H1 (cell line): ENCODE measurements around the gene RIC8A. TPM values are rescaled to one million over a fixed set of nuclear protein-coding genes. Genes with fewer than 3 reads are reported as not detected.
"Not testable (repeated sequence)": the region's sequence is repeated elsewhere in the genome, so short reads cannot be mapped to it uniquely, and the experiment has no call there.

ENCODE experiments used
- CTCF ChIA-PET: fragments of 300-600 bp; sonication (Branson Sonifier 250); formaldehyde crosslinking; loops from one replicate; lab custom pipeline; 2021; ENCODE audit not compliant: partially characterized antibody; lab: Charles Lee
- POLR2A ChIA-PET: fragments of 300-600 bp; sonication (Branson Sonifier 250); formaldehyde crosslinking; loops from one replicate; lab custom pipeline; 2021; ENCODE audit warnings: inconsistent platforms; ENCODE audit not compliant: partially characterized antibody; lab: Charles Lee
- DNase-seq, 2 experiments: peaks; one replicate each; pipeline versions ENCODE4 v3.0.0 to v3.0.0-alpha.2; 2010 to 2022; ENCODE audit warnings: low spot score in 2 of 2, low read depth in 1 of 2, mixed read lengths in 1 of 2
- FAIRE-seq: peaks from 2 replicates; lab custom pipeline; 2011; peaks lifted over from hg19 to GRCh38; lab: Jason Lieb, UNC
- H2AFZ ChIP-seq: 2 replicates; pipeline ENCODE4 v1.8.1; 2012; ENCODE audit warnings: low read length, inconsistent platforms
- H2AK5ac ChIP-seq: 2 replicates; pipeline ENCODE4 v1.6.1; 2013; ENCODE audit warnings: low read depth, low read length
- H2BK120ac ChIP-seq: replicated peaks from 2 replicates; pipeline ENCODE3; 2013; ENCODE audit warnings: low read depth, low read length, inconsistent platforms
- H2BK12ac ChIP-seq: 2 replicates; pipeline ENCODE4 v1.6.1; 2013; ENCODE audit warnings: low read depth, low read length
- H2BK15ac ChIP-seq: 2 replicates; pipeline ENCODE4 v1.6.1; 2013; ENCODE audit warnings: low read length
- H2BK20ac ChIP-seq: 2 replicates; pipeline ENCODE4 v1.6.1; 2013; ENCODE audit warnings: low read length
- H2BK5ac ChIP-seq: 2 replicates; pipeline ENCODE4 v1.6.1; 2013; ENCODE audit warnings: low read depth, low read length
- H3K14ac ChIP-seq: 2 replicates; pipeline ENCODE4 v1.6.1; 2013; ENCODE audit warnings: inconsistent platforms; ENCODE audit not compliant: insufficient read length
- H3K18ac ChIP-seq: 2 replicates; pipeline ENCODE4 v1.6.1; 2013; ENCODE audit warnings: low read length; ENCODE audit errors: extremely low read depth
- H3K23ac ChIP-seq: 2 replicates; pipeline ENCODE4 v1.6.1; 2013; ENCODE audit warnings: inconsistent platforms; ENCODE audit not compliant: insufficient read length
- H3K23me2 ChIP-seq: 2 replicates; pipeline ENCODE4 v1.6.1; 2013; ENCODE audit warnings: low read depth, low read length
- H3K27ac ChIP-seq: 2 replicates; pipeline ENCODE4 v1.6.1; 2011; ENCODE audit warnings: low read depth, low read length, inconsistent platforms
- H3K27me3 ChIP-seq, 4 experiments: replicated peaks in 1 of 4; 1 replicate in 1 of 4; 2 replicates in 3 of 4; pipeline versions ENCODE4 v1.6.1 to v1.8.1; 2011 to 2013; ENCODE audit warnings: low read length in 3 of 4, mild to moderate bottlenecking in 3 of 4, inconsistent platforms in 2 of 4, mixed read lengths in 2 of 4, moderate library complexity in 1 of 4; ENCODE audit not compliant: control insufficient read depth in 3 of 4, insufficient read depth in 3 of 4; ENCODE audit errors: extremely low read depth in 1 of 4
- H3K36me3 ChIP-seq, 4 experiments: 2 replicates each; pipeline versions ENCODE4 v1.6.1 to v1.8.1; 2011 to 2013; ENCODE audit warnings: mild to moderate bottlenecking in 4 of 4, low read length in 3 of 4, moderate library complexity in 2 of 4, control low read depth in 1 of 4, inconsistent platforms in 1 of 4; ENCODE audit not compliant: insufficient read depth in 4 of 4, control insufficient read depth in 2 of 4
- H3K4ac ChIP-seq: replicated peaks from 2 replicates; pipeline ENCODE3; 2013; ENCODE audit warnings: low read length, low read depth, mixed read lengths, inconsistent platforms; ENCODE audit not compliant: insufficient read length
- H3K4me1 ChIP-seq, 4 experiments: replicated peaks in 1 of 4; 1 replicate in 1 of 4; 2 replicates in 3 of 4; pipeline versions ENCODE4 v1.6.1 to v1.8.1; 2011 to 2013; ENCODE audit warnings: low read length in 3 of 4, inconsistent platforms in 2 of 4, mixed read lengths in 1 of 4; ENCODE audit not compliant: insufficient read depth in 4 of 4, control insufficient read depth in 3 of 4
- H3K4me2 ChIP-seq, 2 experiments: 2 replicates each; pipeline versions ENCODE4 v1.6.1 to v1.8.1; 2011 to 2013; ENCODE audit warnings: low read depth in 2 of 2, low read length in 2 of 2, control low read depth in 1 of 2, inconsistent platforms in 1 of 2, mild to moderate bottlenecking in 1 of 2; ENCODE audit not compliant: insufficient read depth in 1 of 2
- H3K4me3 ChIP-seq, 4 experiments: fragments of 200-600, 300-600 bp in 1 of 4; sonication (generic), shearing (Covaris generic), sonication (Bioruptor Twin) in 1 of 4; 2 replicates each; pipeline versions ENCODE4 v1.5.1 to v1.8.1; 2011 to 2016; ENCODE audit warnings: low read length in 4 of 4, low read depth in 3 of 4, control low read depth in 2 of 4, inconsistent platforms in 2 of 4, mild to moderate bottlenecking in 2 of 4, mixed read lengths in 1 of 4, moderate library complexity in 1 of 4; ENCODE audit not compliant: insufficient read depth in 2 of 4; ENCODE audit errors: extremely low read depth in 1 of 4
- H3K56ac ChIP-seq: replicated peaks from 2 replicates; pipeline ENCODE3; 2013; ENCODE audit warnings: low read depth, mild to moderate bottlenecking, mixed read lengths, low read length, inconsistent platforms; ENCODE audit not compliant: insufficient read length
- H3K79me1 ChIP-seq: 2 replicates; pipeline ENCODE4 v1.6.1; 2013; ENCODE audit warnings: low read depth, low read length, control low read depth
- H3K79me2 ChIP-seq, 2 experiments: 2 replicates each; pipeline versions ENCODE4 v1.6.1 to v1.8.1; 2012 to 2013; ENCODE audit warnings: low read length in 2 of 2, mild to moderate bottlenecking in 2 of 2, inconsistent platforms in 1 of 2; ENCODE audit not compliant: insufficient read depth in 2 of 2, control insufficient read depth in 1 of 2
- H3K9ac ChIP-seq, 4 experiments: replicated peaks in 1 of 4; 1 replicate in 1 of 4; 2 replicates in 3 of 4; pipeline versions ENCODE4 v1.6.1 to v1.8.1; 2011 to 2013; ENCODE audit warnings: low read depth in 3 of 4, low read length in 3 of 4, control low read depth in 2 of 4, mild to moderate bottlenecking in 2 of 4, moderate library complexity in 2 of 4, inconsistent platforms in 1 of 4; ENCODE audit errors: extremely low read depth in 1 of 4
- H3K9me3 ChIP-seq, 2 experiments: 2 replicates each; pipeline versions ENCODE4 v1.6.1 to v1.8.1; 2012 to 2013; ENCODE audit warnings: mild to moderate bottlenecking in 2 of 2, moderate library complexity in 2 of 2, control low read depth in 1 of 2, inconsistent platforms in 1 of 2, low read depth in 1 of 2, low read length in 1 of 2, mixed read lengths in 1 of 2; ENCODE audit not compliant: insufficient read depth in 2 of 2
- H4K20me1 ChIP-seq, 2 experiments: replicated peaks in 1 of 2; 2 replicates each; pipeline versions ENCODE3 to v1.8.1; 2011 to 2013; ENCODE audit warnings: inconsistent platforms in 2 of 2, low read length in 2 of 2, mild to moderate bottlenecking in 1 of 2; ENCODE audit not compliant: insufficient read depth in 2 of 2, control insufficient read depth in 1 of 2
- H4K5ac ChIP-seq: 2 replicates; pipeline ENCODE4 v1.6.1; 2013; ENCODE audit warnings: low read length, low read depth, mixed read lengths, inconsistent platforms; ENCODE audit not compliant: insufficient read length
- H4K8ac ChIP-seq: 2 replicates; pipeline ENCODE4 v1.8.0; 2013; ENCODE audit warnings: mild to moderate bottlenecking, moderate library complexity, low read length, inconsistent platforms; ENCODE audit not compliant: insufficient read depth; ENCODE audit errors: extremely low read depth
- H4K91ac ChIP-seq: replicated peaks from 2 replicates; pipeline ENCODE3; 2013; ENCODE audit warnings: low read length, mixed read lengths, inconsistent platforms; ENCODE audit not compliant: insufficient read length
- WGBS, 2 experiments: shearing (Covaris generic) in 1 of 2; methylation state at CpG; one replicate each; pipeline versions ENCODE4 v1.1.6 to v1.1.7; 2013 to 2015; ENCODE audit warnings: low lambda C conversion rate in 2 of 2, mixed read lengths in 2 of 2, inconsistent platforms in 1 of 2, low coverage in 1 of 2, missing lambda C conversion rate in 1 of 2; ENCODE audit not compliant: insufficient replicate concordance in 2 of 2, insufficient coverage in 1 of 2, insufficient read length in 1 of 2; ENCODE audit errors: extremely low coverage in 1 of 2, missing lambda C conversion rate in 1 of 2; 5-methylcytosine and 5-hydroxymethylcytosine counted together
- polyA plus RNA-seq, 7 experiments: library from polyadenylated mRNA; depleted of rRNA in 3 of 7; stranded (reverse) in 5 of 7; unstranded in 2 of 7; fragments of >200 nt in 5 of 7; fragments of 200-250 nt in 2 of 7; gene quantifications; 1 replicate in 5 of 7; 2 replicates in 1 of 7; 4 replicates in 1 of 7; pipeline versions ENCODE4 v1.2.1 to v1.2.3, GENCODE V29; 2011 to 2013; ENCODE audit warnings: missing spikeins in 2 of 7, mixed read lengths in 2 of 7
- total RNA-seq: library from RNA; stranded (reverse); fragmentation: NEBNext Ultra II Directional; extraction: Animal tissue kit (Norgen Biotek cat#: 25700); gene quantifications from 2 replicates; pipeline ENCODE4 v1.2.1, GENCODE V29; 2021

RIC8A gene
- total and polyA plus RNA-seq, 2 of the 8 experiments (the other 6 are each of a cell fraction or from before 2014, with no cell fraction given), result 67.0 to 105 TPM

GRCh38 chr11:189200-189783 lies 18.2 kb upstream of the RIC8A start:
- H3K23me2 ChIP-seq, H2BK120ac ChIP-seq, H3K4ac ChIP-seq, H4K20me1 ChIP-seq, H3K9ac ChIP-seq, H3K23ac ChIP-seq, H3K18ac ChIP-seq, H3K27me3 ChIP-seq, H4K91ac ChIP-seq, H3K79me2 ChIP-seq, H2AK5ac ChIP-seq, FAIRE-seq, H2BK20ac ChIP-seq, H3K27ac ChIP-seq, H3K14ac ChIP-seq, CTCF ChIA-PET, H3K4me1 ChIP-seq, H2BK5ac ChIP-seq, H2AFZ ChIP-seq, H4K8ac ChIP-seq, H3K36me3 ChIP-seq, H3K79me1 ChIP-seq, POLR2A ChIA-PET, H3K56ac ChIP-seq, H2BK12ac ChIP-seq, H3K4me3 ChIP-seq, H4K5ac ChIP-seq, H2BK15ac ChIP-seq, H3K4me2 ChIP-seq: not testable (repeated sequence)
- peak in 1 of 2 experiments; percentile 30 for DNase-seq
- H3K9me3 ChIP-seq, result peaks cover 9 to 15% of the 10 kb centered on the region in 2 experiments
- WGBS, 2 experiments, result 98% methylated on average over 20 of the region's 55 CpGs; no CpG with 5 or more reads in 1 of the 2 experiments
